Measurements from ENCODE around the gene PLCG2. TPM values are rescaled to one million over a fixed set of nuclear protein-coding genes. Genes with fewer than 3 reads are reported as not detected.

The PLCG2 gene
- total RNA-seq, 1 experiment from 2014 or later, result 6.0 TPM

GRCh38 chr16:81878529-81878928, 99.4 kb downstream of the PLCG2 start:
- WGBS (ENCODE audit: extremely low coverage, insufficient read length, low lambda C conversion rate), result no CpG with 5 or more reads among the region's 10 CpGs
- no peak overlapping the region for H4K91ac ChIP-seq (ENCODE audit: insufficient read length, low read depth, low read length)
- no peak overlapping the region for H2BK15ac ChIP-seq (ENCODE audit: low read depth, low read length)
- H3K4me1 ChIP-seq (ENCODE audit: insufficient read depth, low read length), result peaks cover 22% of the 10 kb centered on the region; the same call in 1 of the 2 replicates
- no peaks in the 10 kb centered on the region for H3K36me3 Mint-ChIP-seq (ENCODE audit: insufficient read depth in 1 of 3, low read depth in 3 of 3)
- H3K9ac ChIP-seq (ENCODE audit: extremely low read depth, insufficient read length, low read length), result no peak overlapping the region
- H2BK20ac ChIP-seq (ENCODE audit: low read depth, low read length, poor library complexity, severe bottlenecking), result no peak overlapping the region
- no peak overlapping the region for H3K4ac ChIP-seq (ENCODE audit: low read depth, low read length)
- no peak overlapping the region for H4K8ac ChIP-seq (replicated peaks; ENCODE audit: insufficient read length, low read depth, low read length)
- no peaks in the 10 kb centered on the region for H3K9me3 ChIP-seq (ENCODE audit: control insufficient read depth, low read depth, low read length)
- H2AFZ ChIP-seq (ENCODE audit: low read length), result no peak overlapping the region
- no peak overlapping the region for H3K4me3 Mint-ChIP-seq
- peak overlapping the region in 2 of 3 experiments; percentile 5 to 7; a peak in 1 of 7 replicates for H3K27ac Mint-ChIP-seq
- H3K14ac ChIP-seq (ENCODE audit: insufficient read depth, low read length), result no peak overlapping the region
- H3K4me2 ChIP-seq (ENCODE audit: insufficient read depth, insufficient read length, low read length), result no peak overlapping the region
- peaks cover 29 to 40% of the 10 kb centered on the region in 2 experiments for H3K4me1 Mint-ChIP-seq
- peak overlapping the region; percentile 44 for H3K18ac ChIP-seq (ENCODE audit: insufficient read length, low read depth, low read length)
- no peaks in the 10 kb centered on the region for H3K79me1 ChIP-seq (ENCODE audit: insufficient read depth, low read depth, low read length, poor library complexity, severe bottlenecking)
- no peak overlapping the region for H2BK12ac ChIP-seq (ENCODE audit: insufficient read length, low read depth, low read length)
- H3K23ac ChIP-seq (ENCODE audit: insufficient read length, low read depth, low read length), result no peak overlapping the region
- H3K79me2 ChIP-seq (ENCODE audit: insufficient read depth, low read length), result no peaks in the 10 kb centered on the region
- H4K5ac ChIP-seq (ENCODE audit: insufficient read length, low read depth, low read length), result no peak overlapping the region
- no peak for TF ChIP-seq CTCF (conservative IDR thresholded peaks at IDR 0.05)
- no peak overlapping the region for H3K27ac ChIP-seq (ENCODE audit: insufficient read length, low read depth, low read length)
- H3K9me3 Mint-ChIP-seq, result no peaks in the 10 kb centered on the region
- H2BK5ac ChIP-seq (ENCODE audit: insufficient read length, low read length), result no peak overlapping the region
- no peaks in the 10 kb centered on the region for H3K27me3 ChIP-seq (ENCODE audit: insufficient read depth, low read length)
- no peak overlapping the region for H2BK120ac ChIP-seq (ENCODE audit: low read depth, low read length, poor library complexity, severe bottlenecking)
- H3T11ph ChIP-seq (ENCODE audit: low read length), result no peak overlapping the region
- no peak overlapping the region for H3K56ac ChIP-seq (ENCODE audit: insufficient read length, low read depth, low read length)
- H4K20me1 ChIP-seq (ENCODE audit: control insufficient read depth, insufficient read depth, insufficient read length), result peaks cover 2% of the 10 kb centered on the region
- no peaks in the 10 kb centered on the region for H3K23me2 ChIP-seq (ENCODE audit: insufficient read length, low read depth, low read length, poor library complexity, severe bottlenecking)
- no peaks in the 10 kb centered on the region for H3K27me3 Mint-ChIP-seq (ENCODE audit: low read depth)
- no peak overlapping the region for H2AK5ac ChIP-seq (ENCODE audit: insufficient read length, low read length)
- no peak for DNase-seq
